Bone marrow (tissue), 2 donors: Measurements from ENCODE around the gene THAP3.

Experiments
- DNase-seq, 2 donors: peaks; one replicate each; lab custom pipeline; 2025; lab: John Stamatoyannopoulos, UW

Gene THAP3, protein sequence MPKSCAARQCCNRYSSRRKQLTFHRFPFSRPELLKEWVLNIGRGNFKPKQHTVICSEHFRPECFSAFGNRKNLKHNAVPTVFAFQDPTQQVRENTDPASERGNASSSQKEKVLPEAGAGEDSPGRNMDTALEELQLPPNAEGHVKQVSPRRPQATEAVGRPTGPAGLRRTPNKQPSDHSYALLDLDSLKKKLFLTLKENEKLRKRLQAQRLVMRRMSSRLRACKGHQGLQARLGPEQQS

DNA sequence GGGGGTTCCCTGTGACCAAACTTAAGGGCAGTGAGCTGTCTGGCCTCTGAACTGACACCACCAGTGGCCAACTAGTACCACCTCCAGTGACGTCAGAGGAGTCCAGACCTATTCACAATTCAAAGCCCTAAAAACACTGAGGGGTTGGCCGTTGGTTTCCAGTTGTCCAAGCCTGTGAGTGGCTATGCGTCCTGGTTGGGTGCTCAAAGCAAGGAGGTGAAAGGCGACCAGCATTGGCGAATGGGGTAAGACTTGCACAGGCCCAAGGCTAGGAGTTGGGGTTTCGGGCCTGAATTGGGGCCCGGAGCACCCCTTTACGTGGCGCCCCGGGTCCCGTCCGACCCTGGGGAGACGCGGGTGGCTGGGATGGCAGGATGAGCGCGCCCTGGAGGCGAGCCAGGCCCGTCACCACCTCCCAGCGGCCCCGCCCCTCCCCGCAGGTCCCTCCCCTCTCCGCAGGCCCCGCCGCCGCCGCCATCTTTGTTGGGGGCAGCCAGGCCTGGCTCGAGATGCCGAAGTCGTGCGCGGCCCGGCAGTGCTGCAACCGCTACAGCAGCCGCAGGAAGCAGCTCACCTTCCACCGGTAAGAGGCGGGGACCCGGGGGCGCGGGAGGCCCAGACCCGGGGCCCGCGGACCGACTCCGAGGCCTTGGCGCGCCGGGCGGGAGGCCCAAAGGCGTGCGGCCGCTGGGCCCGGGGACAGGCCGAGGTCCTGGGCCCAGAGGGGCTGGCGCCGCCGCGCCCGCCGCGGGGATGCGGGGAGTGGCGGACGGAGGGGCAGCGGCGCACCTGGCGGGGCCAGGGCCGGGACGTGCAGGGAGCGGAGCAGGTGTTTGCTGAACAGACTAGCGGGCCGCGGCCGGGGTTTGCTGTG lies at the start of gene THAP3:
THAP3 (plus strand) TSS at position 159 of the 874 bp plus-strand sequence; CDS start at position 510, 351 bp downstream.
- DNase-seq, result peak; percentile 61 to 69

DNA sequence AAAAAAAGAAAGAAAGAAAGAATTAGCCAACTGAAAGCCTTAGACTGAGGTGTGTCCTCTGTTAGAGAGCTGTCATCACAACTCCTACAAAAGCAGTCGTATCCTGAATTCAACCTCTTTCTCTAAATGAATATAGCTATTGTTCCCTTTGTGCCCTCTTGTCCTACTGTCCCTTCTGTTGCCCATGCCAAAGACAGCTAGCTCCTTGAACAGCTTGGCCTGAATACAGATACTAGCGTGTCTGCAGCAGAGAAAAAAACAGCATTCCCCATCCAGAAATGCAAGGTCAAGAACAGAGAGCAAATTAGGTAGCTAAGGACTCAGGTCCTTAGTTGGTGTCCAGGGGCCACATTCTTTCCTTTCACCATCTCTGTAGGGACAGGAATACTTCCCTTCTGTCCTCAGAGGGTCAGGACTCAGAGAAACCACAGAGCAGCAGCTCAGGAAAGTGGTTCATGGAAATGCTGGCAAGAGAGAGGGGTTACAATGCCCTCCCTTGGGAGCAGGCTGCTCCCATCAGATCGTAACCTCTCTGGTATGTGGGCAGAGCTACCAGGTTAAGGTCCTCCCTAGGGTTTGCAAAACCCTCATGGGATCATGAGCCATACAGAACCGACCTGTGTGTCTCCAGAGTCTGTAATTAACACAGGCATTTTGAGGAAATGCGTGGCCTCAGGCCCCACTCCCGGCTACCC lies 46.7 kb upstream of the THAP3 start:
- no peak for DNase-seq

DNA sequence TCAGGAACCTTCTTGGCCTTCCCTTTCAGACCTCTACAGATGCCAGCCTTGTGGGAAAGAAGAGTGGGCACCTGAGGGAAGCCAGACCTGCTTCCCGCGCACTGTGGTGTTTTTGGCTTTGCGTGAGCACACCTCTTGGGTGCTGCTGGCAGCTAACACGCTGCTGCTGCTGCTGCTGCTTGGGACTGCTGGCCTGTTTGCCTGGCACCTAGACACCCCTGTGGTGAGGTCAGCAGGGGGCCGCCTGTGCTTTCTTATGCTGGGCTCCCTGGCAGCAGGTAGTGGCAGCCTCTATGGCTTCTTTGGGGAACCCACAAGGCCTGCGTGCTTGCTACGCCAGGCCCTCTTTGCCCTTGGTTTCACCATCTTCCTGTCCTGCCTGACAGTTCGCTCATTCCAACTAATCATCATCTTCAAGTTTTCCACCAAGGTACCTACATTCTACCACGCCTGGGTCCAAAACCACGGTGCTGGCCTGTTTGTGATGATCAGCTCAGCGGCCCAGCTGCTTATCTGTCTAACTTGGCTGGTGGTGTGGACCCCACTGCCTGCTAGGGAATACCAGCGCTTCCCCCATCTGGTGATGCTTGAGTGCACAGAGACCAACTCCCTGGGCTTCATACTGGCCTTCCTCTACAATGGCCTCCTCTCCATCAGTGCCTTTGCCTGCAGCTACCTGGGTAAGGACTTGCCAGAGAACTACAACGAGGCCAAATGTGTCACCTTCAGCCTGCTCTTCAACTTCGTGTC lies 45.9 kb upstream of the THAP3 start:
- DNase-seq, result no peak

DNA sequence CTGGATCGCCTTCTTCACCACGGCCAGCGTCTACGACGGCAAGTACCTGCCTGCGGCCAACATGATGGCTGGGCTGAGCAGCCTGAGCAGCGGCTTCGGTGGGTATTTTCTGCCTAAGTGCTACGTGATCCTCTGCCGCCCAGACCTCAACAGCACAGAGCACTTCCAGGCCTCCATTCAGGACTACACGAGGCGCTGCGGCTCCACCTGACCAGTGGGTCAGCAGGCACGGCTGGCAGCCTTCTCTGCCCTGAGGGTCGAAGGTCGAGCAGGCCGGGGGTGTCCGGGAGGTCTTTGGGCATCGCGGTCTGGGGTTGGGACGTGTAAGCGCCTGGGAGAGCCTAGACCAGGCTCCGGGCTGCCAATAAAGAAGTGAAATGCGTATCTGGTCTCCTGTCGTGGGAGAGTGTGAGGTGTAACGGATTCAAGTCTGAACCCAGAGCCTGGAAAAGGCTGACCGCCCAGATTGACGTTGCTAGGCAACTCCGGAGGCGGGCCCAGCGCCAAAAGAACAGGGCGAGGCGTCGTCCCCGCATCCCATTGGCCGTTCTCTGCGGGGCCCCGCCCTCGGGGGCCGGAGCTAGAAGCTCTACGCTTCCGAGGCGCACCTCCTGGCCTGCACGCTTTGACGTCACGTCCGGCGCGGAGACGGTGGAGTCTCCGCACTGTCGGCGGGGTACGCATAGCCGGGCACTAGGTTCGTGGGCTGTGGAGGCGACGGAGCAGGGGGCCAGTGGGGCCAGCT lies 45.1 kb upstream of the THAP3 start, which contains the start of gene ZBTB48:
ZBTB48 (plus strand) TSS at position 621 of the 745 bp plus-strand sequence. CDS start 616 bp downstream, outside the sequence.
- DNase-seq, result peak; percentile 87 to 91

DNA sequence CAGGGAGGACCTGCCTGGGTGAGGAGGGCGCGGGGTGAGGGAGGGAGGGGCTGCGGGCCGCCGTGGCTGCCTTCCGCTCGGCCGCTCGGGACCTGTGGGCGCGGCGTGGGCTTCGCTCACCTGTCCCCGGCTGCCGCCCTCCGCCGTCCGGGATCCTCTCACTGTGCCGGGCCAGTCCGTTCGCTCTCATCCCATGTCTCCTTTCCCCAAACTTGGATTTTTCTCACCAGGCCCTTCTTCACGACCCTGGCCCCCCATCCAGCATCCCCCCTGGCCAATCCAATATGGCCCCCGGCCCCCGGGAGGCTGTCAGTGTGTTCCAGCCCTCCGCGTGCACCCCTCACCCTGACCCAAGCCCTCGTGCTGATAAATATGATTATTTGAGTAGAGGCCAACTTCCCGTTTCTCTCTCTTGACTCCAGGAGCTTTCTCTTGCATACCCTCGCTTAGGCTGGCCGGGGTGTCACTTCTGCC lies 44.5 kb upstream of the THAP3 start:
- peak; percentile 13 to 42 for DNase-seq

DNA sequence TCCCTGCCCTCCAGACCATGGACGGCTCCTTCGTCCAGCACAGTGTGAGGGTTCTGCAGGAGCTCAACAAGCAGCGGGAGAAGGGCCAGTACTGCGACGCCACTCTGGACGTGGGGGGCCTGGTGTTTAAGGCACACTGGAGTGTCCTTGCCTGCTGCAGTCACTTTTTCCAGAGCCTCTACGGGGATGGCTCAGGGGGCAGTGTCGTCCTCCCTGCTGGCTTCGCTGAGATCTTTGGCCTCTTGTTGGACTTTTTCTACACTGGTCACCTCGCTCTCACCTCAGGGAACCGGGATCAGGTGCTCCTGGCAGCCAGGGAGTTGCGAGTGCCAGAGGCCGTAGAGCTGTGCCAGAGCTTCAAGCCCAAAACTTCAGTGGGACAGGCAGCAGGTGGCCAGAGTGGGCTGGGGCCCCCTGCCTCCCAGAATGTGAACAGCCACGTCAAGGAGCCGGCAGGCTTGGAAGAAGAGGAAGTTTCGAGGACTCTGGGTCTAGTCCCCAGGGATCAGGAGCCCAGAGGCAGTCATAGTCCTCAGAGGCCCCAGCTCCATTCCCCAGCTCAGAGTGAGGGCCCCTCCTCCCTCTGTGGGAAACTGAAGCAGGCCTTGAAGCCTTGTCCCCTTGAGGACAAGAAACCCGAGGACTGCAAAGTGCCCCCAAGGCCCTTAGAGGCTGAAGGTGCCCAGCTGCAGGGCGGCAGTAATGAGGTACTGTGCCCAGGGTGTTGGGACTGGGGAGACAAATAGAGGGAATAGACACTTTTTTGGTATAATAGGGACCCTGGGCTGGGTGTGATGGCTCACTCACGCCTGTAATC lies 43.9 kb upstream of the THAP3 start:
- no peak for DNase-seq

DNA sequence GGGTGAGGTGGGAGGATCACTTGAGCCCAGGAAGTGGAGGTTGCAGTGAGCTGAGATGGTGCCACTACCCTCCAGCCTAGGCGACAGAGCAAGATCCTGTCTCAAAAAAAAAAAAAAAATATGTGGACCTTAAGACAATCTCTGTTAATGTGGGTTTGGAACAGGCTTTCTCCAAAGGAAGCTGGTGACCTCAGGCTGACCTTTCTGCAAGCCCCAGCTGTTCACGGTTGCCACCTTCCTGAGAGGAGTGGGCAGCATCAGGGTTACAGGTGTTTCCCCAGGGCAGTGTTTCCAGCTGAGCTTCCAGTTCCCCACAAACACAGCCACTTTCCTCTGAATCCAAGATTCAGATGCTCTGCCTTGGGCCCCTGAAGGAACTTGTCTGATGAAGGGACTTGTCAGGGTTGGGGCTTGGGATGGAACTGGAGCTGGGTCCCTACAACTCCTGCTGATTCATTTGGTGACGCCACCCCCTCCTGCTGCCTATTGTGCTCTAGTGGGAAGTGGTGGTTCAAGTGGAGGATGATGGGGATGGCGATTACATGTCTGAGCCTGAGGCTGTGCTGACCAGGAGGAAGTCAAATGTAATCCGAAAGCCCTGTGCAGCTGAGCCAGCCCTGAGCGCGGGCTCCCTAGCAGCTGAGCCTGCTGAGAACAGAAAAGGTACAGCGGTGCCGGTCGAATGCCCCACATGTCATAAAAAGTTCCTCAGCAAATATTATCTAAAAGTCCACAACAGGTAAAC lies 42.9 kb upstream of the THAP3 start:
- peak in 1 of 2 donors; percentile 32 for DNase-seq

DNA sequence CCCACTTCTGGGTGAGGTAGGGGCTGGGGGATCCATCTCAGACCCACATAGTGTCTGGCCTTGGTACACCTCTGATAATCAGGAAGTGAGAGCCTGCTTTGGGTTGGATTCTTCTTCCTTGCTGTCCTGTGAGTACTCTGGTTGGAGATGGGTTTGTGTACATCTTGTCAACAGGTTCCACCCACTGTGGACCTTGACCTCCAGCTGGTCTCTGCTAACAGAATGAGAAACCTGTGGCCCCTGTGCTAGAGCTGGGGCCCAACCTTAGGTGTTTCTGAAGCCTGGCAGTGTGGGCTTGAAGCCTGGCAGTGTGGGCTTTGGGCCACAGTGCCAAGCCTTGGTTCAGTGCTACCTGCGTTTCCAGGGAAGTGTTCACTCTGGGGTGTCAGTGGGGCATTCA lies 42.3 kb upstream of the THAP3 start:
- DNase-seq, result no peak

DNA sequence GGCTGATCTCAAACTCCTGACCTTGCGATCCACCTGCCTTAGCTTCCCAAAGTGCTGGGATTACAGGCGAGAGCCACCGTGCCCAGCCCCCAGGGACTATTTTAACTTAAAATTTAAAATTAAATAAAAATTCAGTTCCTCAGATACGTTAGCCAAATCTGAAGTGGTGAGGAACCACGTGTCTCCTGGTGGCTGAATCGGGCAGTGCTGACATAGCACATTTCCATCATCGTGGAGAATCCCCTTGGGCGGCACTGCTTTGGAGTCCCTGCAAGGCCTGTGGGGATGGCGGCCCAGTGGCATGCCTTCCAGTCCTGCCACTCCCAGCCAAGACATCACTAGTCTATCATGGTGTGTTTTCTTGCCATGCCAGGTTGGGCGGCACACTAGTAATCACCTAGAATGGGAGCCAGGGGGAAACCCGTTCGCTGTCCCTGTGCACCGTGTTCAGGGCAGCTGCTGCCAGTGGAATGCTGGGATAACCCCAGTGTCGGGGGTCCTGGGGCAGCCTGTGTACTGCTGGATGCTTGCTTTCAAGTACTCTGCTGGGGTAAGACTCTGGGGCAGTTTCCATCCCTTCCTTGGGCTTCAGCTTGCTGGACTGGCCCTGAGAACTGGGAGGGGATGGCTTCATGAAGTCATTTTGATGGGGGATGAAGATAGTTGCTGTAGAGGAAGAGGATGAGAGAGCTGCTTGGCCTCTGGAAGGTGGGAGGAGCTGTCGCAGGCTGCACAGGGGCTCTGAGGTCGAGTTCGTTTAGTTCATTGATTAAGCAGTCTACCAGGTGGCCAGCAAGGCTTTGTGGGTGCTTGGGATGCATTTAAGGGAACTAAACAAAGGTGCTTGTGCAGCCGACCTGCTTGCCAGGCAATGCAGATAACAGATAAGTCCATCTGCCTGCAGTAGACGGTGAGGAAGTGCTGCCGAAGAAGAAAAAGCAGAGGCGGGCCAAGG lies 40.3 kb upstream of the THAP3 start:
- DNase-seq, result no peak

DNA sequence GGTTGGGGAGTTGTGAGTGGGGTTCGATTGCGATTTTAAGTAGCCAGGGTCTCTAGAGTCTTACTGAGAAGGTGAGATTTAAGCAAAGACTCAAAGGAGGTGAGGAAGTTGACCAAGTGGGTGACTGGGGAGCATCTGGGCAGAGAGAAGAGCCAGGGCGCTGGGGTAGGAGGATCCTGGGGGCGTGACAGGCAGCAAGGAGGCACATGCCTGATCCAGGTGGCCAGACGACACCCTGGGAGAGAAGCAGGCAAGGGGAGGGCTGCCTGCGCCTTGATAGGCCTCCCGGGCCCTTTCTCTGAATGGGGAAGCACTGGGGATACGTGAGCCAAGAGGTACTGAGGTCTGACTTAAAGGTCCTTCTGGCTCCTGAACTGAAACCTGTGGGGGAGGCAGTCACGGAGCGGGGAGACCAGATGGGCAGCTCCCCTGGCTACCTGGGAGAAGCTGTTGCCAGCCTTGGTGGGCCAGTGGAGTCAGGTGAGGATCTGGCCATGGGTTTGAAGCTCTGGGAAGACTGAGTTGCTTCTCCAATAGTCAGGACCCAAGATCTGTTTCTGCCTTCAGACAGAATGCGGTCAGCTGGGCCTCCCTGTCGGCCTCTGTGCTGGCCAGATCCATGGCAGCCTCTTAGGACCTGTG lies 39.5 kb upstream of the THAP3 start:
- no peak for DNase-seq

DNA sequence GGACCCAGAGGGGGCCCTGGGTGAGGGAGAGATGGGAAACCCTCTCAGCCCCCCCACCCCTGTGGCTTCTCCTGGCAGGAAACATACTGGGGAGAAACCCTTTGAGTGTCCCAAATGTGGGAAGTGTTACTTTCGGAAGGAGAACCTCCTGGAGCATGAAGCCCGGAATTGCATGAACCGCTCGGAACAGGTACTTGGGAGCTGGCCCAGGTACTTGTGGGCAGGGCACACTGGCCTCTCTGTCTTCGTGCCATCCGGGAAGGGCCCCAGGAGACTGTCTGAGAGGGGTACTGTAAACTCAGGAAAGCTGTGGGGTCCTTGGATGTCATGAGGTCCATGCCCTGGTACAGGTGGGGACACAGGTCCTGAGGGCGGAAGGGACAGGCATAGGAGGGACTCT lies 38.8 kb upstream of the THAP3 start:
- DNase-seq, result no peak

DNA sequence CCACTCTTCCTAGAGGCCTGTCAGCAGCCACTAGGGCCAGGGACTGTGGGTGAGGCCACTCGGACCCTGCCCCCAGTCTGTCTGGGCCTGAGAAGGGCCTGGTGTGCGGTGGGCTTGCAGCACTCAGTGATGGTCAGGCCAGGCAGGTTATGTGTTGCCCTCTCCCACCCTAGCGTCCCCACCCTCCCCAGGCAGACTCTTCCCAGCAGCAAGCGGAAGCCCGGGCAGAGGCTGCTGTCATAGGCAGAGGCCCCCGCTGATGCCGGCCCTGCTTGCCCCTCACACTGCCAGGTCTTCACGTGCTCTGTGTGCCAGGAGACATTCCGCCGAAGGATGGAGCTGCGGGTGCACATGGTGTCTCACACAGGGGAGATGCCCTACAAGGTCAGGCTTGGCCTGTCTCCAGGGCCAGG lies 38.3 kb upstream of the THAP3 start:
- no peak for DNase-seq

DNA sequence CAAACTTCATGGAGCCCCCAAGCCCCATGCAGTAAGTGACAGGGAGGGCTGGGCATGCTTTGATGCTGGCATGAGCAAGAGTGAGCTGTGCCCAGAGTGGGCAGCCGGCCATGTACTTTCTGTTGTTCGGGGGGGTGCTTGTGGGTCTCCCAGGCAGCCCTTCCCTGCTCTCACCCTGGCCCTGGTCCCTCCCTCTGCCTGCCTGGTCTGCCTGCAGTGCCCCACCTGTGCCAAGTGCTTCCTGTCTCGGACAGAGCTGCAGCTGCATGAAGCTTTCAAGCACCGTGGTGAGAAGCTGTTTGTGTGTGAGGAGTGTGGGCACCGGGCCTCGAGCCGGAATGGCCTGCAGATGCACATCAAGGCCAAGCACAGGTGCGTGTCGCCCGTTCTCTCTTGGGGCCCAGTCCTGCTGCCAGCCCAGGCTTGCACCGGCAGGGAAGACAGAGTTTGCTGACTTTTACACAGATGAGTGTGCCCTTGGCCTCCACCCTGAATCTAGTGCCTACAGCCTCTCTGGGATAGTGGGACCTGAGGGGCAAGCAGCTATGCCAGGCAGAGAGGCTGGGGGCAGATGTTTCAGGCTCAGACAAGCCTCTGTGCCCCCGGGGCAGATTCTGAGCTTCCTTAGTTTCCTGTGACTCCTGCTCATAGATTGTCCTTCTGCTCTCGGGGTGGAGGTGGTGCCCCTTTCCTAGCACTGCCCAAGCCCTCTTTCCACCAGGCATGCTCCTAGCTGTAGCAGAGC lies 37.2 kb upstream of the THAP3 start:
- DNase-seq, result no peak

DNA sequence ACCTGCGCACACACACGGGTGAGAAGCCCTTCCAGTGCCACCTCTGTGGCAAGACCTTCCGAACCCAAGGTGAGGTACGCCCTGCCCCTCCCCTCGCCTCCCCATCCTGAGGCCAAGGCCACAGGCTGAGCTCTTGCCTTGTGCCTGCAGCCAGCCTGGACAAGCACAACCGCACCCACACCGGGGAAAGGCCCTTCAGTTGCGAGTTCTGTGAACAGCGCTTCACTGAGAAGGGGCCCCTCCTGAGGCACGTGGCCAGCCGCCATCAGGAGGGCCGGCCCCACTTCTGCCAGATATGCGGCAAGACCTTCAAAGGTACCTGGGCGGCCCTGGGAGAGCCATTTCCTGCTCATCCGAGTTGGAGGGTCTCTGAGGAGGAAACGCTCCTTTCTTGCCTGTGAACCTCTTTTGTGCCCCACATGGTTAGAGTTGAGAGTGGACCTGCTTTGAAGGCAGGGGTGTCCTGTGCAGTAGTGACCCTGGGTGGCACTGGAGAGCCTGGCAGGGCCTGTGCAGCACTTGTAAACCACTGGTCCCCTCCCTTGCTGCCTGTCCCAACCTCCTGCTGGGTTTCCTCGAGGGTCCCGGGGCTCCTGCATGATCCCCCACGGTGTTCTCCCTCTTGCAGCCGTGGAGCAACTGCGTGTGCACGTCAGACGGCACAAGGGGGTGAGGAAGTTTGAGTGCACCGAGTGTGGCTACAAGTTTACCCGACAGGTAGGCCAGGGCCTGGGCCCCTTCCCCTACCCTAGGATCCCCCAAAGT lies 36.4 kb upstream of the THAP3 start:
- DNase-seq, result no peak

DNA sequence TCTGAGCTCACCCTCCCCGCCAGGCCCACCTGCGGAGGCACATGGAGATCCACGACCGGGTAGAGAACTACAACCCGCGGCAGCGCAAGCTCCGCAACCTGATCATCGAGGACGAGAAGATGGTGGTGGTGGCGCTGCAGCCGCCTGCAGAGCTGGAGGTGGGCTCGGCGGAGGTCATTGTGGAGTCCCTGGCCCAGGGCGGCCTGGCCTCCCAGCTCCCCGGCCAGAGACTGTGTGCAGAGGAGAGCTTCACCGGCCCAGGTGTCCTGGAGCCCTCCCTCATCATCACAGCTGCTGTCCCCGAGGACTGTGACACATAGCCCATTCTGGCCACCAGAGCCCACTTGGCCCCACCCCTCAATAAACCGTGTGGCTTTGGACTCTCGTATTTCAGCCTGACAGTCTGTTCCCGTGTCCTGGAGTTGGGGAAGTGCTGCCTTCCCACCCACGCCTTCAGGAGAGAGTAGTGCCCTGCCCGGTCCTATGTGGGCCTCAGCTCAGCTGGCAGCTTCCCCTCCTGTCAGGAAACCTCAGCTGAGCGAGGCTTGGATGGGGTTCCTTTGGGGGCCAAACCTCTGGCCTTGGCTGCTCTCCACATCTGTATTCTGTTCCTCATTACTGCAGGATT lies 35.7 kb upstream of the THAP3 start:
- DNase-seq, result no peak

DNA sequence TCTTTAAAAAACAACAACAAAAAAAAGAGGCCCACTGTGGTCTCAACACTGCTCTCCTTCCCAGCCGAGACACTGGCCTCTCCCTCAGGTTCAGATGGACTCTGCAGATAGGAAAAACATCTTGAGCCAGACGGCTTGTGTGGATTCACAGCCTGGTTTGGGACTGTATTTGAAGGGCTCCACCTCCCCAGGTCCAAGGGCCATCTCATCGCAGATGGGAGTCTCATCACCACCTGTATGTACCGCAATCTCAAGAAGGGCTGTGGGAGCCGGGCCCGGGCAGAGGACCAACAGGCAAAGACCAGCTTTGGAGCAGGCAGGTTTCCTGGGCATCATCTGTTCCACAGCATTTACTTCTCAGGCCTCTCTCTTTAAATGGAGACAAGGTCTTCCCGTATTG lies 34.6 kb upstream of the THAP3 start:
- DNase-seq, result no peak
